HG03378 (cell line): ENCODE data around the gene LRRC3C.

ENCODE experiments used
- ATAC-seq: cut with Tn5 transposase; IDR thresholded peaks from one replicate; pipeline ENCODE4 v1.9.1; 2021; ENCODE audit warnings: mild to moderate bottlenecking, moderate library complexity; ENCODE audit not compliant: unreplicated experiment

LRRC3C gene

GRCh38 chr17:39973496-39973895, 46.0 kb downstream of the LRRC3C start:
- no peak for ATAC-seq

- no peak for ATAC-seq
These were observed 46.9 kb downstream of the LRRC3C start for GRCh38 chr17:39974433-39974832.

GRCh38 chr17:39975801-39976200, 48.3 kb downstream of the LRRC3C start:
- no peak for ATAC-seq

GRCh38 chr17:39979016-39979670, 51.6 kb downstream of the LRRC3C start:
- ATAC-seq: no peak

- peak; percentile 20 for ATAC-seq
These were observed 52.4 kb downstream of the LRRC3C start for GRCh38 chr17:39979893-39980350.

- peak; percentile 92 for ATAC-seq
These were observed 53.0 kb downstream of the LRRC3C start, which contains the start of gene PSMD3 for GRCh38 chr17:39980351-39981206. Gene PSMD3 (plus strand): TSS chr17:39980807. CDS start chr17:39980971, 164 bp downstream.

- ATAC-seq: peak; percentile 3
These were observed 53.7 kb downstream of the LRRC3C start for GRCh38 chr17:39981207-39981741.

GRCh38 chr17:39981766-39982375, 54.3 kb downstream of the LRRC3C start:
- ATAC-seq: no peak

- no peak for ATAC-seq
These were observed 60.8 kb downstream of the LRRC3C start for GRCh38 chr17:39988206-39988810.

- no peak for ATAC-seq
These were observed 66.9 kb downstream of the LRRC3C start for GRCh38 chr17:39994448-39994847.
